SK-N-SH treated with all-trans-retinoic acid at 6 μM for 48 hours (cell line): Measurements from ENCODE around the gene SMYD2.

Source experiments
- ATAC-seq: fragments of 200-7000 bp; cut with Tn5 transposase; 3 replicates; pipeline ENCODE4 v1.9.1; 2020; ENCODE audit warnings: mild to moderate bottlenecking, moderate library complexity
- ARNTL ChIP-seq: fragments of 450-650 bp; formaldehyde crosslinking; IDR thresholded peaks from 2 replicates; pipeline ENCODE4 v1.5.0; 2020; ENCODE audit warnings: low read depth, mild to moderate bottlenecking, moderate library complexity, borderline replicate concordance
- BACH2 ChIP-seq: fragments of 250-450 bp; sonication (Bioruptor Pico); IDR thresholded peaks from 2 replicates; pipeline ENCODE4 v1.9.0; 2021; ENCODE audit warnings: mild to moderate bottlenecking, borderline replicate concordance
- CSDC2 ChIP-seq: fragments of 250-450 bp; sonication (Bioruptor Pico); IDR thresholded peaks from 2 replicates; pipeline ENCODE4 v1.5.0; 2020; ENCODE audit warnings: mild to moderate bottlenecking, moderate library complexity
- ESRRG ChIP-seq: fragments of 250-450 bp; sonication (Bioruptor Pico); IDR thresholded peaks from 2 replicates; pipeline ENCODE4 v1.6.1; 2021; ENCODE audit warnings: mild to moderate bottlenecking
- GLIS3 ChIP-seq: fragments of 250-450 bp; sonication (Bioruptor Pico); IDR thresholded peaks from 2 replicates; pipeline ENCODE4 v1.5.0; 2020; ENCODE audit warnings: mild to moderate bottlenecking, moderate library complexity
- ISL1 ChIP-seq: fragments of 250-450 bp; sonication (Bioruptor Pico); IDR thresholded peaks from 2 replicates; pipeline ENCODE4 v2.1.2; 2022; ENCODE audit warnings: mild to moderate bottlenecking, moderate library complexity
- PPARA ChIP-seq: fragments of 250-450 bp; sonication (Bioruptor Pico); IDR thresholded peaks from 2 replicates; pipeline ENCODE4 v1.5.0; 2020; ENCODE audit warnings: mild to moderate bottlenecking, borderline replicate concordance
- RARB ChIP-seq: fragments of 250-450 bp; sonication (Bioruptor Pico); IDR thresholded peaks from 2 replicates; pipeline ENCODE4 v1.8.0; 2021; ENCODE audit warnings: mild to moderate bottlenecking, moderate library complexity
- SNAI2 ChIP-seq: fragments of 250-450 bp; sonication (Bioruptor Pico); IDR thresholded peaks from 2 replicates; pipeline ENCODE4 v1.5.0; 2020; ENCODE audit warnings: mild to moderate bottlenecking, moderate library complexity
- TCF4 ChIP-seq: fragments of 250-450 bp; sonication (Bioruptor Pico); IDR thresholded peaks from 2 replicates; pipeline ENCODE4 v1.8.0; 2021; ENCODE audit warnings: mild to moderate bottlenecking, moderate library complexity, borderline replicate concordance
- TOX ChIP-seq: fragments of 250-450 bp; sonication (Bioruptor Pico); IDR thresholded peaks from 2 replicates; pipeline ENCODE4 v1.8.0; 2021; ENCODE audit warnings: mild to moderate bottlenecking, moderate library complexity, borderline replicate concordance
- ZC3H10 ChIP-seq: fragments of 250-450 bp; sonication (Bioruptor Pico); IDR thresholded peaks from 2 replicates; pipeline ENCODE4 v1.5.1; 2021; ENCODE audit warnings: mild to moderate bottlenecking, moderate library complexity
- ZFP3 ChIP-seq: fragments of 250-450 bp; sonication (Bioruptor Pico); IDR thresholded peaks from 2 replicates; pipeline ENCODE4 v1.5.0; 2020; ENCODE audit warnings: mild to moderate bottlenecking, moderate library complexity
- ZFP30 ChIP-seq: fragments of 450-650 bp; formaldehyde crosslinking; IDR thresholded peaks from 2 replicates; pipeline ENCODE4 v1.5.0; 2022; ENCODE audit warnings: mild to moderate bottlenecking, moderate library complexity
- ZNF565 ChIP-seq: fragments of 450-650 bp; formaldehyde crosslinking; conservative IDR thresholded peaks from 2 replicates; pipeline ENCODE4 v1.5.0; 2020; ENCODE audit warnings: low read depth, mild to moderate bottlenecking, moderate library complexity
- ZNF70 ChIP-seq: fragments of 450-650 bp; formaldehyde crosslinking; IDR thresholded peaks from 2 replicates; pipeline ENCODE4 v1.5.0; 2020; ENCODE audit warnings: mild to moderate bottlenecking, moderate library complexity
- ZNF8 ChIP-seq: fragments of 450-650 bp; formaldehyde crosslinking; IDR thresholded peaks from 2 replicates; pipeline ENCODE4 v1.5.0; 2020; ENCODE audit warnings: mild to moderate bottlenecking, moderate library complexity
- TF ChIP-seq, protein P1 (sequence below): fragments of 250-450 bp; sonication (Bioruptor Pico); IDR thresholded peaks from 2 replicates; pipeline ENCODE4 v1.5.1; 2020; ENCODE audit warnings: low read depth, mild to moderate bottlenecking, moderate library complexity
- TF ChIP-seq, protein P2 (sequence below): fragments of 250-450 bp; sonication (Bioruptor Pico); IDR thresholded peaks from 2 replicates; pipeline ENCODE4 v1.5.1; 2021; ENCODE audit warnings: mild to moderate bottlenecking, moderate library complexity
- TF ChIP-seq, protein P3 (sequence below): fragments of 250-450 bp; sonication (Bioruptor Pico); IDR thresholded peaks from 2 replicates; pipeline ENCODE4 v1.8.0; 2021; ENCODE audit warnings: low read depth, mild to moderate bottlenecking, moderate library complexity, borderline replicate concordance
- TF ChIP-seq, protein P4 (sequence below): fragments of 250-450 bp; sonication (Bioruptor Pico); IDR thresholded peaks from 2 replicates; pipeline ENCODE4 v1.8.0; 2020; ENCODE audit warnings: mild to moderate bottlenecking, moderate library complexity, borderline replicate concordance

The SMYD2 gene

DNA sequence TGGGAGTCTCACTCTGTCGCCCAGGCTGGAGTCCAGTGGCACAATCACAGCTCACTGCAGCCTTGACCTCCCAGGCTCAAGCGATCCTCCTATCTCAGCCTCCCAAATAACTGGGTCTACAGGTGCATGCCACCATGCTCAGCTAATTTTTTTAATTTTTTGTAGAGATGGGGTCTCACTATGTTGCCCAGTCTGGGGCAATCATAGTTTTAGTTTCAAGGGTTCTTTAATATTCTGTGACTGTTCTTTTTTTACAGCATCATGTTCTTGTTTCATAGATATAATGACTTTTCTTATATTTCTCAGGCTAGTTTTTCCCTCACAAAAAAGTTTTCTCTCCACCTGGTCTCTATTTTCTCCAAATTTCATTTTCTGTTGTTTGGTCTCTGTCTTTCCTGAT is 25.4 kb upstream of the SMYD2 start:
- TF ChIP-seq ISL1 (CRISPR knock-in tag) = no peak
- no peak for TF ChIP-seq SNAI2 (CRISPR knock-in tag)
- no peak for TF ChIP-seq ZNF565 (CRISPR knock-in tag)
- TF ChIP-seq PPARA = no peak
- TF ChIP-seq, protein P1, sequence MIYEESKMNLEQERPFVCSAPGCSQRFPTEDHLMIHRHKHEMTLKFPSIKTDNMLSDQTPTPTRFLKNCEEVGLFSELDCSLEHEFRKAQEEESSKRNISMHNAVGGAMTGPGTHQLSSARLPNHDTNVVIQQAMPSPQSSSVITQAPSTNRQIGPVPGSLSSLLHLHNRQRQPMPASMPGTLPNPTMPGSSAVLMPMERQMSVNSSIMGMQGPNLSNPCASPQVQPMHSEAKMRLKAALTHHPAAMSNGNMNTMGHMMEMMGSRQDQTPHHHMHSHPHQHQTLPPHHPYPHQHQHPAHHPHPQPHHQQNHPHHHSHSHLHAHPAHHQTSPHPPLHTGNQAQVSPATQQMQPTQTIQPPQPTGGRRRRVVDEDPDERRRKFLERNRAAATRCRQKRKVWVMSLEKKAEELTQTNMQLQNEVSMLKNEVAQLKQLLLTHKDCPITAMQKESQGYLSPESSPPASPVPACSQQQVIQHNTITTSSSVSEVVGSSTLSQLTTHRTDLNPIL (CRISPR knock-in tag) = no peak
- no peak for TF ChIP-seq ZFP3 (CRISPR knock-in tag)
- no peak for TF ChIP-seq BACH2 (CRISPR knock-in tag)
- TF ChIP-seq TCF4 (CRISPR knock-in tag) = no peak
- TF ChIP-seq ARNTL (CRISPR knock-in tag) = no peak
- TF ChIP-seq ZNF8 (CRISPR knock-in tag) = no peak
- no peak for TF ChIP-seq ZFP30 (CRISPR knock-in tag)
- TF ChIP-seq, protein P2, sequence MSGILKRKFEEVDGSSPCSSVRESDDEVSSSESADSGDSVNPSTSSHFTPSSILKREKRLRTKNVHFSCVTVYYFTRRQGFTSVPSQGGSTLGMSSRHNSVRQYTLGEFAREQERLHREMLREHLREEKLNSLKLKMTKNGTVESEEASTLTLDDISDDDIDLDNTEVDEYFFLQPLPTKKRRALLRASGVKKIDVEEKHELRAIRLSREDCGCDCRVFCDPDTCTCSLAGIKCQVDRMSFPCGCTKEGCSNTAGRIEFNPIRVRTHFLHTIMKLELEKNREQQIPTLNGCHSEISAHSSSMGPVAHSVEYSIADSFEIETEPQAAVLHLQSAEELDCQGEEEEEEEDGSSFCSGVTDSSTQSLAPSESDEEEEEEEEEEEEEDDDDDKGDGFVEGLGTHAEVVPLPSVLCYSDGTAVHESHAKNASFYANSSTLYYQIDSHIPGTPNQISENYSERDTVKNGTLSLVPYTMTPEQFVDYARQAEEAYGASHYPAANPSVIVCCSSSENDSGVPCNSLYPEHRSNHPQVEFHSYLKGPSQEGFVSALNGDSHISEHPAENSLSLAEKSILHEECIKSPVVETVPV = no peak
- no peak for TF ChIP-seq TOX
- no peak for TF ChIP-seq ZC3H10 (CRISPR knock-in tag)
- TF ChIP-seq, protein P3, sequence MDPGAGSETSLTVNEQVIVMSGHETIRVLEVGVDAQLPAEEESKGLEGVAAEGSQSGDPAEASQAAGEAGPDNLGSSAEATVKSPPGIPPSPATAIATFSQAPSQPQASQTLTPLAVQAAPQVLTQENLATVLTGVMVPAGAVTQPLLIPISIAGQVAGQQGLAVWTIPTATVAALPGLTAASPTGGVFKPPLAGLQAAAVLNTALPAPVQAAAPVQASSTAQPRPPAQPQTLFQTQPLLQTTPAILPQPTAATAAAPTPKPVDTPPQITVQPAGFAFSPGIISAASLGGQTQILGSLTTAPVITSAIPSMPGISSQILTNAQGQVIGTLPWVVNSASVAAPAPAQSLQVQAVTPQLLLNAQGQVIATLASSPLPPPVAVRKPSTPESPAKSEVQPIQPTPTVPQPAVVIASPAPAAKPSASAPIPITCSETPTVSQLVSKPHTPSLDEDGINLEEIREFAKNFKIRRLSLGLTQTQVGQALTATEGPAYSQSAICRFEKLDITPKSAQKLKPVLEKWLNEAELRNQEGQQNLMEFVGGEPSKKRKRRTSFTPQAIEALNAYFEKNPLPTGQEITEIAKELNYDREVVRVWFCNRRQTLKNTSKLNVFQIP = no peak
- TF ChIP-seq RARB = no peak
- no peak for TF ChIP-seq CSDC2 (CRISPR knock-in tag)

DNA sequence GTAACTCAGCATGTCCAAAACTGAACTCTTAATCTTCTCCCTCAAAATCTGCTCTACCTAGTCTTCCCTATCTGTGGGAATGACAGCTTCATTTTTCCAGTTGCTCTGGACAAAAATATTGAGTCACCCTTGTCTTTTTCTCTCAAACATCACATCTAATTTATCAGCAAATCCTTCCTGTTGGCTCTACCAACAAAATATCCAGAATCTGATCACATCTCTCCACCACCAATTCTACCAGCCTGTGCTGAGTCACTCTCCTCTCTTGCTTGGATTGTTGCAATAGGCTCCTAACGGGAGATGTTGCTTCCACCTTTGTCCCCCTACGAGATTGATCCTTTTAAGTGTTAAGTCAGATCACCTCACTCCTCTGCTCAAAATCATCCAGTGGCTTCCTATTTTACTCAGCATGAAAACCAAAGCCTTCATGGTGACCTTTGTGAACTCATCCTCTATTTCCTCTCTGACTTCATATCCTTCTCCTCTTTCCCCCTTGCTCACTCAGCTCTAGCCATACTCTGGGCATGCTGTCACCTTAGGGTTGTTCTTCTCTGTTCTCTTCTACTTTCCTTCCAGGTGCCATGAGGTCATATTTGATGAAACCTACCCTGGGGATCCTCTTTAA is 21.5 kb upstream of the SMYD2 start:
- ATAC-seq = no peak
- TF ChIP-seq SNAI2 (CRISPR knock-in tag) (no peak), GLIS3 (CRISPR knock-in tag) (no peak), ZNF70 (CRISPR knock-in tag) (no peak), PPARA (no peak), ESRRG (CRISPR knock-in tag) (no peak), ZNF565 (CRISPR knock-in tag) (no peak), ZNF8 (CRISPR knock-in tag) (no peak), CSDC2 (CRISPR knock-in tag) (no peak), TCF4 (CRISPR knock-in tag) (no peak)
- TF ChIP-seq, protein P3 = no peak
- TF ChIP-seq, protein P1 (CRISPR knock-in tag) = no peak
- TF ChIP-seq, protein P4, sequence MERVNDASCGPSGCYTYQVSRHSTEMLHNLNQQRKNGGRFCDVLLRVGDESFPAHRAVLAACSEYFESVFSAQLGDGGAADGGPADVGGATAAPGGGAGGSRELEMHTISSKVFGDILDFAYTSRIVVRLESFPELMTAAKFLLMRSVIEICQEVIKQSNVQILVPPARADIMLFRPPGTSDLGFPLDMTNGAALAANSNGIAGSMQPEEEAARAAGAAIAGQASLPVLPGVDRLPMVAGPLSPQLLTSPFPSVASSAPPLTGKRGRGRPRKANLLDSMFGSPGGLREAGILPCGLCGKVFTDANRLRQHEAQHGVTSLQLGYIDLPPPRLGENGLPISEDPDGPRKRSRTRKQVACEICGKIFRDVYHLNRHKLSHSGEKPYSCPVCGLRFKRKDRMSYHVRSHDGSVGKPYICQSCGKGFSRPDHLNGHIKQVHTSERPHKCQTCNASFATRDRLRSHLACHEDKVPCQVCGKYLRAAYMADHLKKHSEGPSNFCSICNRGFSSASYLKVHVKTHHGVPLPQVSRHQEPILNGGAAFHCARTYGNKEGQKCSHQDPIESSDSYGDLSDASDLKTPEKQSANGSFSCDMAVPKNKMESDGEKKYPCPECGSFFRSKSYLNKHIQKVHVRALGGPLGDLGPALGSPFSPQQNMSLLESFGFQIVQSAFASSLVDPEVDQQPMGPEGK (CRISPR knock-in tag) = no peak

More for the DNA sequence above, 25.4 kb upstream of the SMYD2 start:
- no peak for ATAC-seq
